GM13977 (cell line): ENCODE data around the gene SPPL3.
"Not testable (repeated sequence)": the region's sequence is repeated elsewhere in the genome, so short reads cannot be mapped to it uniquely, and the experiment has no call there.

Experiments used
- DNase-seq: peaks from one replicate; pipeline ENCODE4 v3.0.0; 2012; ENCODE audit warnings: low spot score
- in situ Hi-C: fragments of 300-500 bp; cut with MboI; formaldehyde crosslinking; loops from one replicate; pipeline ENCODE4 v1.12.0; 2022; ENCODE audit warnings: low sequenced_read_pairs, low pct_unique_long_range_greater_than_20kb, mixed read lengths, inconsistent platforms; ENCODE audit not compliant: unreplicated experiment
- TF ChIP-seq, protein P1 (sequence below): IDR thresholded peaks from 2 replicates; pipeline ENCODE4 v1.5.1; 2012; ENCODE audit warnings: mild to moderate bottlenecking, control low read depth; ENCODE audit not compliant: insufficient read depth; ENCODE audit errors: extremely low read depth, missing control alignments

The SPPL3 gene

GRCh38 chr12:120737557-120738251 lies 166.5 kb downstream of the SPPL3 start:
- DNase-seq, result no peak
- TF ChIP-seq, protein P1, sequence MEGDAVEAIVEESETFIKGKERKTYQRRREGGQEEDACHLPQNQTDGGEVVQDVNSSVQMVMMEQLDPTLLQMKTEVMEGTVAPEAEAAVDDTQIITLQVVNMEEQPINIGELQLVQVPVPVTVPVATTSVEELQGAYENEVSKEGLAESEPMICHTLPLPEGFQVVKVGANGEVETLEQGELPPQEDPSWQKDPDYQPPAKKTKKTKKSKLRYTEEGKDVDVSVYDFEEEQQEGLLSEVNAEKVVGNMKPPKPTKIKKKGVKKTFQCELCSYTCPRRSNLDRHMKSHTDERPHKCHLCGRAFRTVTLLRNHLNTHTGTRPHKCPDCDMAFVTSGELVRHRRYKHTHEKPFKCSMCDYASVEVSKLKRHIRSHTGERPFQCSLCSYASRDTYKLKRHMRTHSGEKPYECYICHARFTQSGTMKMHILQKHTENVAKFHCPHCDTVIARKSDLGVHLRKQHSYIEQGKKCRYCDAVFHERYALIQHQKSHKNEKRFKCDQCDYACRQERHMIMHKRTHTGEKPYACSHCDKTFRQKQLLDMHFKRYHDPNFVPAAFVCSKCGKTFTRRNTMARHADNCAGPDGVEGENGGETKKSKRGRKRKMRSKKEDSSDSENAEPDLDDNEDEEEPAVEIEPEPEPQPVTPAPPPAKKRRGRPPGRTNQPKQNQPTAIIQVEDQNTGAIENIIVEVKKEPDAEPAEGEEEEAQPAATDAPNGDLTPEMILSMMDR, result no peak
- in situ Hi-C loops, result no loop called here

- in situ Hi-C loops, result no loop called here
- TF ChIP-seq, protein P1, result no peak
- DNase-seq, result no peak
These were observed 167.5 kb downstream of the SPPL3 start for GRCh38 chr12:120736404-120737331.

DNA sequence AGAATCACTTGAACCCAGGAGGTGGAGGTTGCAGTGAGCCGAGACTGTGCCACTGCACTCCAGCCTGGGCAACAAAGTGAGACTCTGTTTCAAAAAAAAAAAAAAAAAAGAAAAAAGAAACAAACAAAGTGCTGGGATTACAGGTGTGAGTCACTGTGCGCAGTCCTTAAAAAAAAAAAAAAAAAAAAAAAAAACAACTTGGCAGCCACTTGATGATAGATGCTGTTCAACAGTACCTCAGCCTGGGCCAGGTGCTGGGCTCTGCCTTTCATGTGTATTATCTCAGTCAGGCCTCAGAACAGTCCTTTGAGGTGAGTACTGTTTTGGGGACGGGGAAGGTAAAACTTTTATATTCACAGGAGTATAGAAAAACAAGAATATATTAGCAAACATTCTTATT lies 169.0 kb downstream of the SPPL3 start:
- no peak for DNase-seq
- in situ Hi-C loops, result no loop called here
- TF ChIP-seq, protein P1, result no peak

GRCh38 chr12:120734210-120734609 lies 169.9 kb downstream of the SPPL3 start:
- in situ Hi-C loops, result no loop called here
- TF ChIP-seq, protein P1, result no peak
- DNase-seq, result no peak

- DNase-seq, result no peak
- TF ChIP-seq, protein P1, result no peak
- in situ Hi-C loops, result no loop called here
These were observed 170.6 kb downstream of the SPPL3 start for GRCh38 chr12:120733574-120733973.

DNA sequence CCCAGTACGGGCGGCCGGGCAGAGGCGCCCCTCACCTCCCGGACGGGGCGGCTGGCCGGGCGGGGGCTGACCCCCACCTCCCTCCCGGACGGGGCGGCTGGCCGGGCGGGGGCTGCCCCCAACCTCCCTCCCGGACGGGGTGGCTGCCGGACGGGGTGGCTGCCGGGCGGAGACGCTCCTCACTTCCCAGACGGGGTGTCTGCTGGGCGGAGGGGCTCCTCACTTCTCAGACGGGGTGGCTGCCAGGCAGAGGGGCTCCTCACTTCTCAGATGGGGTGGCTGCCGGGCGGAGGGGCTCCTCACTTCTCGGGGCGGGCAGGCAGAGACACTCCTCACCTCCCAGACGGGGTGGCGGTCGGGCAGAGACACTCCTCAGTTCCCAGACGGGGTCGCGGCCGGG lies 172.0 kb downstream of the SPPL3 start:
- in situ Hi-C loops, DNase-seq: not testable (repeated sequence)

GRCh38 chr12:120726961-120727360 lies 177.2 kb downstream of the SPPL3 start:
- TF ChIP-seq, protein P1, result no peak
- no peak for DNase-seq
- in situ Hi-C loops, result no loop called here
